Adipocyte (in vitro differentiated cells): Measurements from ENCODE around the gene FUBP3.

Source experiments
- DNase-seq: peaks from one replicate; pipeline ENCODE4 v3.0.0-alpha.2; 2015; ENCODE audit warnings: low read depth
- H3K27me3 ChIP-seq: replicated peaks from 2 replicates; pipeline ENCODE4 v1.7.0; 2013; ENCODE audit warnings: mild to moderate bottlenecking, low read length, moderate library complexity; ENCODE audit not compliant: control insufficient read depth, insufficient read depth
- H3K36me3 ChIP-seq: 2 replicates; pipeline ENCODE4 v1.7.0; 2013; ENCODE audit warnings: low read length, mild to moderate bottlenecking, moderate library complexity; ENCODE audit not compliant: control insufficient read depth, insufficient read depth, severe bottlenecking
- H3K4me1 ChIP-seq: 2 replicates; pipeline ENCODE4 v1.7.0; 2013; ENCODE audit warnings: mild to moderate bottlenecking, low read length, moderate library complexity; ENCODE audit not compliant: control insufficient read depth, insufficient read depth
- H3K4me3 ChIP-seq: 2 replicates; pipeline ENCODE4 v1.7.0; 2013; ENCODE audit warnings: mild to moderate bottlenecking, low read length, moderate library complexity
- H3K9ac ChIP-seq: 2 replicates; pipeline ENCODE4 v1.7.0; 2013; ENCODE audit warnings: mild to moderate bottlenecking, low read length, moderate library complexity
- H3K9me3 ChIP-seq: 2 replicates; pipeline ENCODE4 v1.7.0; 2013; ENCODE audit warnings: mild to moderate bottlenecking, low read length, moderate library complexity; ENCODE audit not compliant: control insufficient read depth

The FUBP3 gene

DNA sequence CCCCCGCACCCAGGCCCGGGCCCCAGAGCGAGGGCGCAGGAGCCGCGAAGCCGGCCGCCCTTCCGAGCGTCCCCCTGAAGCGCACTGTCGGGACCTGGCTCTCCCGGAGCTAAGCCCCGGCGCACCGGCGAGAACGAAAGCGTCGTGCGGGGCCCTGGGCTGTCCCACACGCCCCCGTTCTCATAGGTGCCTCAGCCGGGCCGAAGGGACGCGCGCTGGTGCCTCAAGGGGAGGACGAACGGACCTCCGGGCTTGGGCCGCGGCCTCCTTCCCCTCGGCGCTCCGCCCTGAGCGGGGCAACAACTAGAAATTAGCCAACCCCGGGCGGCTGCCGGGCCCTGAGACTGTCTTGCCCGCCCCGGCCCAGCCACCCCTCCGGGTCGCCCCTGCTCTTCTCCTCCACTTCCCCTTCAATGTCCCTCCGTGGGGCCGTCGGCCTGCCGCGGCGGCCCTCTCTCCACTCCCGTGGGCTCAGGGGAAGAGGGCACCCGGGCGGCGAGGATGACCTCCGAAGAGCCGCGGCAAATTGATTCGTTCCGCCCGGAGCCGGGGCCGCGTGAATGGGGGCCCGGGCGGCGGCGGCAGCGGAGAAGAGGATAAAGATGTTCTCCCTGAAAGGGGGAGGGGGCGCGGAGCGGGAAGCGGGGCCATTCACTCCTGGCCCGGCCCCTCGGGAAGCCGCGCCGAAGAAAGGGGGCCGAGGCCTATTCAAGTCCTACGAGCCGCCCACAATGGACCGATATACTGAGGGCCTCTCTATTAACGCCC, 81.5 kb downstream of the FUBP3 start:
- peak; percentile 34 for DNase-seq
- peaks cover 6% of the 10 kb centered on the region for H3K9me3 ChIP-seq
- H3K36me3 ChIP-seq: no peaks in the 10 kb centered on the region
- no peak overlapping the region for H3K4me3 ChIP-seq
- H3K27me3 ChIP-seq: peaks cover 73% of the 10 kb centered on the region
- H3K9ac ChIP-seq: no peak overlapping the region
- no peaks in the 10 kb centered on the region for H3K4me1 ChIP-seq

DNA sequence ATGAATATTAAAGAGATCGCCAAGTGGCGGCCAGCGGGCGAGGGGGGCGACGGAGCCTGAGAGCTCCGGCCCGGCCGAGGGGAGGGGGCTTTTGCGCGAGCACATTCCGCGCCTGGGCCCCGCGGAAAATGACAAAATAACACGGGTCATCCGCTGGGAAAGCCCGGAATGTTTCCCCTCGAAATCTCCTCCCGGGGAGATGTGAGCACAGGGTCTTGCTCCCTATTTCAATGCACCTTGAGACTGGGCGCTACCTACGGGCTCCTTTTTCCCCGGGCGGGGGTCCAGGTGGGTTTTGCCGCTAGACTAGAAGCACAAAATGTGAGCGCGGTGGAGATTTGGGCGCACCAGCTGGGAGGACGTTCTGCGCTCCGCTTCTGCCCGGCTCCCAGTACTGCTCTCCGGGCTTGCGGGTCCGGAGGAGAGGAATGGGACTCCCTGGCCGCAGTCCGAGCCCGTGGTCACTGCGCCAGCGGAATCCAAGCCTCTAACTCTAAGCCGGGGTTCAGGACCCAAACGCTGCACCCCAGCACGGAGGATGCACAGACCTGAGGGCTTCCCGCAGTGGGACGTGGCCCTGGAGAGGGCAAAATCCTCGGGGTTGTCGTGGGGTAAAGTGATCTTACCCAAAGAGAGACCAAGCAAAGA, 82.2 kb downstream of the FUBP3 start:
- Histone ChIP-seq H3K4me1 (no peaks in the 10 kb centered on the region), H3K27me3 (peaks cover 71% of the 10 kb centered on the region), H3K9ac (no peak overlapping the region), H3K36me3 (no peaks in the 10 kb centered on the region), H3K9me3 (peaks cover 6% of the 10 kb centered on the region), H3K4me3 (no peak overlapping the region)
- peak; percentile 25 for DNase-seq

DNA sequence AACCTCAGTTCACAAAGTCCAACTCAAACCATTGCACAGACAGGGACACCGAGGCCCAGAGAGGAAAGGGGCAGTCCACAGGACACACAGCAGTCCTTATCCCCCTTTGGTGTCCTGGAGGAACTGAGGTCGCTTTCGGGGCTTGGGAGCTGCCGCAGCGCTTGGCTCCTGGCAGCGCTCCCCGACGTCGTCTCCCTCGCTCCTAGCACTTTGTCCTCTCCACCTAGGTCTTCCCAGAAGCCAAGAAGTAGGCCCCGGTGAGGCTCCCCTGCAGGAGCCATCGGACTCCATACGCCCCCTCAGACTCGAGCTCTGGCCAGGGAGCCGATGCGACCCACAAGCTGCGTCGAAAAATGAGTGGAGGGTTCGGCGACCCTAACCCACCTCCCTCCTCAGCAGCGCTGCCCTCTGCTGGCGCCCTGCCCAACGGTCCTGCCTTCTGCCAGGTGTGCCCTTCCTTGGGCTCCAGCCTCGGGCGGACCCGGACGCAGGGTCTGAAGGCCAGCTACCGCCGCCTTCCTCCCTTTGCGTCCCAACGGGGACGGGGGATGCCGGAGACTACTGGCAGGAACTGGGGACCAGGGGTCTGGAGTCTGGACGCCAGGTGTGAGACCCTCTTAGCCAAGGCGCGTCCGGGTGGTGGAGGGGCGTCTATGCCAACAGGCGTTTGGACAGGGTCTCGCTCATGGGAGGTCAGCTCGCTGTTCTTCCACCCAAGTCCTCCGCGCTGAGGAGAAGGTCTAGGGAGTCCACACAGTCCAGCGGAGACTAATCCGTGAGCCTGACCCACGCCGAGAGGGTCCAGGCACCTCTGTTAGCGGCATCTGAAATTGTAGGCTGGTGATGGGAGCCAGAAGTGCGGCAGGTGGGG, 83.0 kb downstream of the FUBP3 start:
- H3K9ac ChIP-seq: no peak overlapping the region
- no peak overlapping the region for H3K4me3 ChIP-seq
- H3K9me3 ChIP-seq: peaks cover 3% of the 10 kb centered on the region
- DNase-seq: no peak
- H3K27me3 ChIP-seq: peaks cover 63% of the 10 kb centered on the region
- no peaks in the 10 kb centered on the region for H3K4me1 ChIP-seq
- H3K36me3 ChIP-seq: no peaks in the 10 kb centered on the region

DNA sequence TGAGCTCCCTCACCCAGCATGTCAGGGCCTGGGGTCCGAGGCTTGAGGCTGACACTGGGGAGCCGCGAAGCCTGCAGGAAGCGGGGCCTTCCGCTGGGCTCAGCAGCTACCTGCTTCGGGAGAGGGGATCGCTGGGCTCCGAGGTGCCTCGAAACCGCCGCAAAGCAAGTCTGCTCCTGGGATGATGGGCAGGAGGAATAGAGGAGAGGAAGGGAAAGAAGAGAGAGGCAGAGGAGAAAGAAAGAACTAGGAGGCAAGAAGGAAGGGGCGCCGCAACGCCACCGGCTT, 83.5 kb downstream of the FUBP3 start:
- H3K9me3 ChIP-seq: peaks cover 3% of the 10 kb centered on the region
- H3K4me1 ChIP-seq: no peaks in the 10 kb centered on the region
- peaks cover 62% of the 10 kb centered on the region for H3K27me3 ChIP-seq
- no peak overlapping the region for H3K4me3 ChIP-seq
- H3K36me3 ChIP-seq: no peaks in the 10 kb centered on the region
- DNase-seq: no peak
- no peak overlapping the region for H3K9ac ChIP-seq

DNA sequence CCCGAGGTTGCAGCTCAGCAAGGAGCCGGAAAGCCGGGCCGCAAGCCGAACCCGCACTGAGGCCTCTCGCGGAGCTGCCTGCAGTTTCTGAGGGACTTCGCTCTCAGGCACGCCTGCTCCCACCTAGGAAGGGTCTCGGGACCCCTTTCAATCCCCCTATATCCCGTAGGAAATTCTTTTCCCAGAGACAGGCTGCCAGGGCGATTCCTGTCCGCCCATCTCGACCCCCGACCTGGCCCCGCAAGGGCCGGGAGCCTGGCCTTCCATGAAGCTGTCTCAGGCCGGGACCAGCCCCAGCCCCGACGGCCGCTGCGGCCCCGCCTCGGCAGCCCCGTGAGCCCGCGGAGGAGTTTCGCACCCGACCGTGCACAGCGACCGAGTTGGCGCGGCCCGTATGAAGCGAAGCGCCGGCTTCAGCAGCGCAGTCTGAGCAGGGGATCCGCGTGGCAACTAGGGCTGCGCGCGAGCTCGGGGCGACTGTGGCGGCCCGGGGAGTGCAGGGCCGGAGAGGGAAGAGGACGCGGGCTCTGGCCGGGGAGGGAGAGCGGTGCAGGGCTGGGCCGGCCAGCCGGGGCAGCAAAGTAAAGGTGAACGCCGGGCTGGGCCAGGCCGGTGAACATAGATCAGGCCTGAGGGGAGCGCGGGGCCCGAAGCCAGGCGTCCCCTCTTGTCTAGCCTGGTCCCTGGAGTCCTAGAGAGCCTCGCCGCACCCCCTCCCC, 84.0 kb downstream of the FUBP3 start:
- Histone ChIP-seq H3K27me3 (peaks cover 62% of the 10 kb centered on the region), H3K9ac (no peak overlapping the region), H3K4me3 (no peak overlapping the region), H3K4me1 (no peaks in the 10 kb centered on the region), H3K36me3 (no peaks in the 10 kb centered on the region), H3K9me3 (peaks cover 3% of the 10 kb centered on the region)
- DNase-seq: peak; percentile 26

DNA sequence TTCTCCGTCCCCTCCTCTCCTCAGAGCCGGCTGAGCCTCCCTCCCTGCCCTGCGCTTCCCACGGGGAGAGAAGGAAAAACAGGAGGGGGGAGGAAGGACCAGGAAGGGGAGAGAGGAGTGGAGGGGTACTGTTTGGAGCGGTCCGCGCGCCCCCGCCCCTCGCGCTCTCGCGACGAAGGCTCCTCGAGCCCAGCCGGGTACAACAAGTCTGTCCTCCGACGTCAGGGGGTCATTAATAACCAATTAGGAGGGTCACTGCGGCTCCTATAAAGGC, 84.5 kb downstream of the FUBP3 start:
- Histone ChIP-seq H3K9ac (no peak overlapping the region), H3K27me3 (peaks cover 60% of the 10 kb centered on the region), H3K9me3 (peaks cover under 1% of the 10 kb centered on the region), H3K4me1 (no peaks in the 10 kb centered on the region), H3K36me3 (no peaks in the 10 kb centered on the region), H3K4me3 (no peak overlapping the region)
- DNase-seq: no peak

DNA sequence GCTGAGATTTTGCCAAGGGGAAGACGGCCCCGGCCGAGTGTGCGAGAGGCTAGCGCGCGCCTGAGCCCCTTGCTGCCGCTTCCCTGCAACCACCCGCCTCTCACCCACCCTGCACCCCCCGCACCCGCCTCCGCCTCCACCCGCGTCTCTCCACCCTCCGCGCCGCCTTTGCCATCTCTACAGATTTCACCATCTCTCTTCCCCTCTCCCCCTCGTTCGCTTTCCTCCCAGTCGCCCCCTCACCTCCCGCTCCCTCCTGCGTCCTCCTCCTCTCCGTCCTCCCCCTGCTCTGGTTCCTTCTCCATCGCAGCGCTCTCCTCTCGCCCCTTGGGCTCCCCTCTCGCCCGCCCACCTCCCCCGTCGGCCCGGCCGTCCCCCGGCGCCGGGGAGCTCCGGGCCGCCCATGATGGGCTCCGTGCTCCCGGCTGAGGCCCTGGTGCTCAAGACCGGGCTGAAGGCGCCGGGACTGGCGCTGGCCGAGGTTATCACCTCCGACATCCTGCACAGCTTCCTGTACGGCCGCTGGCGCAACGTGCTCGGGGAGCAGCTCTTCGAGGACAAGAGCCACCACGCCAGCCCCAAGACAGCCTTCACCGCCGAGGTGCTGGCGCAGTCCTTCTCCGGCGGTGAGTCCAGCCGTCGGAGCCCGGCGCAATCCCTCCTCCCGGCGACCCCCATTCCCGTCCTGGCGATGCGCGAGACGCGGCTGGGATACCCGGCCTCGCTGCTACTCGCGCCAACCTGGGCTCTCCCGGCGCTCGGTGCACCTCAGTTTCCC, 85.1 kb downstream of the FUBP3 start, which contains the start of gene PRDM12:
Gene PRDM12 (plus strand): TSS at position 344 of the 778 bp plus-strand sequence. CDS start 60 bp downstream, at position 404.
- no peak within 1 kb of the TSS for H3K4me3 ChIP-seq
- H3K4me1 ChIP-seq: no peaks in the 10 kb centered on the region
- H3K36me3 ChIP-seq: no peaks in the 10 kb centered on the region
- peak; percentile 24 for DNase-seq
- H3K9me3 ChIP-seq: no peaks in the 10 kb centered on the region
- H3K9ac ChIP-seq: no peak within 1 kb of the TSS
- peaks cover 55% of the 10 kb centered on the region for H3K27me3 ChIP-seq

DNA sequence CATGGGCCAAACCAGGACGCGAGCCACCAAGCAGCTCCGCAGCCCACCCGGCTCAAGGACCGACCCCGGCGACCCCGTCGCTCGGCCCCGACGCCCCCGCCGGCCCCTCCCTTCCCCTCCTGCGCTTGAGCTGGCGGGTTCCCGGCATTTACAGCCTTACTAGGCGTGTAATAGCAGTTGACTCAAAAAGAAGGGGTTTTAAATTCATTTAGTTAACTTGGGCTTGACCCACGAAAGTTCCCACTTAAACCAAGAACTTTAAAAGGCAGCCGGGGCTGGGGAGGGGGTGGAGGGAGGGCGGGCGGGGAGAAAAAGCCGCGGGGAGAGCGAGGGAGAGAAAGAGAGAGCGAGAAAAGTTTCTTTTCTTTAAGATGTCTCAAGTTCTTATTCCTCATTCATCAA, 85.7 kb downstream of the FUBP3 start:
- no peak for DNase-seq
- H3K27me3 ChIP-seq: peaks cover 55% of the 10 kb centered on the region
- H3K9me3 ChIP-seq: no peaks in the 10 kb centered on the region
- H3K9ac ChIP-seq: no peak overlapping the region
- no peaks in the 10 kb centered on the region for H3K4me1 ChIP-seq
- H3K4me3 ChIP-seq: no peak overlapping the region
- H3K36me3 ChIP-seq: no peaks in the 10 kb centered on the region

DNA sequence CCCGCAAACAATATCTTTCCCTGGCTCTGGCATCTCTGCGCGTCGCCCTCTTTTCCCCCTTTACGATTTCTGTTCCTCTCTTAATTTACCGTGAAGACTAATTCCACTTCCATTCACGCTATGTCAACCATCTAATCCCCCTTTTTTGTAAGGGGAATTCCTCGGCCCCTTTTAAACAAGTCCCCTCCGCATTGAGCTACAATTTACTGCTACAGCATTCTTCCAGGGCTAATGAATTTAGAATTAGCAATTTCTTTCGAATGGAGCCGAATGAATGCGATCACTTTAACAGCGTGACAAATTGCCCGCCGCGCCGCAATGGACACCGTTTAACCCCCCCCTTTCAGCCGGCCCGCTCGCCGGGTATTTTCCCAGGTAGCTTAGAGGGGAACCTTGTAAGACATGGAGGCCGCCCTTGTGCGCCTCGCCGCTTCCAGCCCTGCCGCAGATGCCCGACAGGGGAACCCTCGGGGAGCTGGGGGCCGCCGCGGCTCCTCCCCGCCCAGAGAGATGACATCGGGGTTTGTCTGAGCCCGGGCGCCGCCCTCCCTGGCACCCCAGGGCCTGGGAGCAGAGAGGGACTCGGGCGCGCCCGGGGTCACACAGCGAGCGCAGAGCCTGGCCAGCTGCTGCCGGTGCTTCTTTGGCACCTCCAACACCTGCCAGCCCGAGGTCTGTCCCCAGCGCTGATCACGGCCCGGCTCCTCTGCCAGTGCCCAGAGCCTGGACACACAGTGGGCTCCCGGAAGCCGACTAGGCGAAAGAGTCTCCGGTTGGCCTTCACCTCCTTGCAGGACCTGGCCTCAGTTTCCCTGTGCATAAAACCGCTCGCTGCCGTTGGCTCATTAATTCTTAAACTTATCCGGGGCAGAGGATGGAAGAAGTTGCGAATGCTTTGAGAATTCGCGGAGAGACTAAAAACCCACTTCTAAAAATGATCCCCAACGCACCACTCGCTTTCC, 86.3 kb downstream of the FUBP3 start:
- Histone ChIP-seq H3K9ac (no peak overlapping the region), H3K4me3 (no peak overlapping the region), H3K9me3 (no peaks in the 10 kb centered on the region), H3K36me3 (no peaks in the 10 kb centered on the region), H3K27me3 (peaks cover 55% of the 10 kb centered on the region), H3K4me1 (no peaks in the 10 kb centered on the region)
- no peak for DNase-seq
